Tongue (tissue), 2 donors: ENCODE results near the gene PARP16. TPM values are rescaled to one million over a fixed set of nuclear protein-coding genes. Genes with fewer than 3 reads are reported as not detected.
"Not testable (repeated sequence)": the region's sequence is repeated elsewhere in the genome, so short reads cannot be mapped to it uniquely, and the experiment has no call there.

ENCODE experiments used
- DNase-seq: peaks from one replicate; pipeline ENCODE4 v3.0.0-alpha.2; 2015
- total RNA-seq: library from RNA; depleted of rRNA; stranded (reverse); fragments of >200 nt; gene quantifications from one replicate; pipeline ENCODE4 v1.2.3, GENCODE V29; 2014

The PARP16 gene
- total RNA-seq, 1 donor from 2014 or later = 8.7 TPM

DNA sequence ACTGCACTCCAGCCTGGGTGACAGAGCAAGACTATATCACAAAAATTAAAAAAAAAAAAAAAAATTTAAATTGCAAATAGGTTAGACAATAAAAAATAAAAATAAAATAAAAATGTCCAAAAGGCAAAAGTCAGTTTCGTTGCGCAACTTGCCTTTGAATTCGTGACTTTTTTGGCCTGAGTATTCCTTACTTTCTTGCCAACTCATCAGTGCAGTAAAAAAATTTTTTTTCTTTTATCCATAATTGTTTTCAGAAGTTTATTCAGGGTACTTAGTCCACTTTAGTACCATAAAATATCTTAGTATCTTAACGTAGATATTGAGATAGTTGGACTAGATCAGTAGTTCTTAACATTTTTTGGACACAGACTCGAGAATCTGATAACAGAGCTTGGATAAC, 53.0 kb downstream of the PARP16 start:
- DNase-seq = no peak

DNA sequence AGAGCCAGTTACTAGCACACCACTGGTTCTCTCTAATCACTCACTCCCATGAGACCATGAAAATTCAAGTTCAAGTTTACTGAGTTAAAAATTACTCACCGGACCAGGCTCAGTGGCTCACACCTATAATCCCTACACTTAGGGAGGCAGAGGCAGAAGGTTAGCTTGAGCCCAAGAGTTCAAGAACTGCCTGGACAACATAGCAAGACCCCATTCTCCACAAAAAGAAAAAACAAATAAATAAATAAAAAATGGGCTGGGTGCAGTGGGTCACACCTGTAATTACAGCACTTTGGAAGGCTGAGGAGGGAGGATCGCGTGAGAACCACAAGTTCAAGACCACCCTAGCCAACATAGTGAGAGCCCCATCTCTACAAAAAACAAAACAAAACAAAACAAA, 54.2 kb downstream of the PARP16 start:
- no peak for DNase-seq

DNA sequence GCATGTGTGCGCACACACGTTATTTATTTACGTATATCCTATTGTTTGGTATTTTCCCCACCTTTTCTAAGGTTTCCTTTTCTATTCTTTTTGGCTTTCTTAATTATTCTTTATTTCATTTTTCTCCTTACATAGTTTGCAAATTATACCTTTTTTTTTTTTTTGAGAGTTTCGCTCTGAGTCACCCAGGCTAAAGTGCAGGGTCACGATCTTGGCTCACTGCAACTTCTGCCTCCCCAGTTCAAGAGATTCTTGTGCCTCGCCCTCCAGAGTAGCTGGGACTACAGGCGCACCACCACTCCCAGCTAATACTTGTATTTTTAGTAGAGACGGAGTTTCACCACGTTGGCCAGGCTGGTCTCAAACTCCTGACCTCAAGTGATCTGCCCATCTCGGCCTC, 55.4 kb downstream of the PARP16 start:
- no peak for DNase-seq

DNA sequence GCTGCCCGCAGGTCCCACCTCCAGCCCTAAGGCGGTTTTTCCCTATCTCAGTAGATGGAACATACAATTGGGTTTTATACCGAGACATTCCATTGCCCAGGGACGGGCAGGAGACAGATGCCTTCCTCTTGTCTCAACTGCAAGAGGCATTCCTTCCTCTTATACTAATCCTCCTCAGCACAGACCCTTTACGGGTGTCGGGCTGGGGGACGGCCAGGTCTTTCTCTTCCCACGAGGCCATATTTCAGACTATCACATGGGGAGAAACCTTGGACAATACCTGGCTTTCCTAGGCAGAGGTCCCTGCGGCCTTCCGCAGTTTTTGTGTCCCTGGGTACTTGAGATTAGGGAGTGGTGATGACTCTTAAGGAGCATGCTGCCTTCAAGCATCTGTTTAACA, 59.8 kb downstream of the PARP16 start:
- not testable (repeated sequence) for DNase-seq

DNA sequence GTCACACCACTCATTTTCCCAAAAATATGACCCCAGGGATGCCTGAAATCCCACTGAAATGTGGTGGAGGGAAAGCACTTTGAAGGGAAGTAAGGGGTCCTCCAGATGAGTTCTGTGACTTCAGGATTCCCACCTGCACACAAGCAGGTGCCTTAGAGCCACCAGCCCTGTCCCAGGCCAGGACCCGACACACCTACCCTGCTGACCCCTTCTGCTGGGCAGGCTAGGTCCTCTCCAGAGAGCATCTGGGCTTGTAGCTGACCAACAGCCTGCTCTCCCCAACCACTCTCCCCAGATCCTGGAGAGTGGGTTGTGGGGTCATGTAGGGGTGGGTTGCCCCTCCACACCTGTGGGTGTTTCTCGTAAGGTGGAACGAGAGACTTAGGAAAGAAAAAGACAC, 60.5 kb downstream of the PARP16 start:
- no peak for DNase-seq

DNA sequence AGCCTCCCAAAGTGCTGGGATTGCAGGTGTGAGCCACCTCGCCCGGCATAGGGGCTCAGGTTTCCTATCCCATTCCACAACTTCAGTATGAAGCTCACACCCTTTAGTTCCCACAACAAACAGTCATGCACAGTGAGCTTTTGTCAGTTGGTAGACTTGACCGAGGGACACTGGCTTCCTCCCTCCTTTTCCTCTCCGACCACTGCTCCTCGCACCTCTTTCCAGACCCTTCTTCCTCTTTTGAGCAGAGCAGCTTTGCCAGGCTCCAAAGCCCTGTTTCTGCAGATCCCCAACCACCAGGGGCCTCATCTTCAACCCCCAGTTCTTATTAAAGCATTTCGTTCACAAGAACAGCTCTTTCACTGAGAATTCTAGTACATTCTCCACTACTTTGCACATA, 62.7 kb downstream of the PARP16 start:
- DNase-seq = no peak

DNA sequence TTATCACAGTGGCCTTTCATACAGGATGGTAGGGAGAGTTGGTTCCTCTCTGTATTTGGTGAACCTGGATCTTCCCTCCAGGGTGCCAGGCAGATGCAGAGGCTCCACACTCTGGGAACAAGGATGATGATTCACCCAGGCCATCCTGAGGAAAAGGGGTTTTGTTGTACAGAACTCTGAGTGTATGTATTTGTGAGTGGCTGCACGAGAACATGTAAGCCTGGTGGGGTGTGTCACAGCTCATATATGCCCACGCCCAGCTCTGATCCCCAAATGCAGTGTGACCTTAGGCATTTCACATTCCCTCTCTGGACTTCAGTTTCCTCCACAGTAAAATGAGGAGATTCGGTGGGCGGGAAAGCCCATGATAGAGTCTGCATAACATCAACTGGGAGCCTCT, 63.8 kb downstream of the PARP16 start:
- no peak for DNase-seq

DNA sequence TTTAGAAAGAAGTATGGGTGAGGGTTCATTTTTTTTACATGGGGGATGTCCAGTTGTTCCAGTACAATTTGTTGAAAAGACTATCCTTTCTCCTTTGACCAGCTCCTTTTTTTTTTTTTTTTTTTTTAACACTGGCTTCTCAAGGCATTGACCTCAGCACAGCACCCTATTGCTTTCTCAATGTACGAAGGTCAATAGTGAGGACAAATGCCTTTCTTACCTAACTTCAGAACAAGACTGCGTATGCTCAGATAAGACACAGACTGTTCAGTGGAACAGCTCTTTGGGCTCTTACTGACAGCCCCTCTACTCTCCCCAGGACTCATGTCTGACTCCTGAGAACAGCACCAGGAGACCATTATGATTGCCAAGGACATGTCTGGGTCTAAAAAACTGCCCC, 65.0 kb downstream of the PARP16 start:
- no peak for DNase-seq

DNA sequence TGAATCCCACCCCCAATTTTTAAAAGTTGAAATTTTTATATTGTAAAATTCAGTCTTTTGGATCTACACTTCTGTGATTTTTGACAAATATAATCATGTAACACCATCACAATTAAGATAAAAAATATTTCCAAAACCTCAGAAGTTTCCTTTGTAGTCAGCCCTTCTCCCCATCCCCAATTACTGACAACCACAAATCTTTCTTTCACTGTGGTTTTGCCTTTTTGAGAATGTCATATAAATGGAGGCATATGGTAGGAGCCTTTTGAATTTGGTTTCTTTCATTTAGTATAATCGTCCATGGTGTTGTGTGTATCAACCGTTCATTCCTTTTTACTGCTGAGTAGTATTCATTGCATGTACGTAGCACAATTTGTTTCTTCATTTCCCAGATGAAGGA, 67.5 kb downstream of the PARP16 start:
- no peak for DNase-seq

DNA sequence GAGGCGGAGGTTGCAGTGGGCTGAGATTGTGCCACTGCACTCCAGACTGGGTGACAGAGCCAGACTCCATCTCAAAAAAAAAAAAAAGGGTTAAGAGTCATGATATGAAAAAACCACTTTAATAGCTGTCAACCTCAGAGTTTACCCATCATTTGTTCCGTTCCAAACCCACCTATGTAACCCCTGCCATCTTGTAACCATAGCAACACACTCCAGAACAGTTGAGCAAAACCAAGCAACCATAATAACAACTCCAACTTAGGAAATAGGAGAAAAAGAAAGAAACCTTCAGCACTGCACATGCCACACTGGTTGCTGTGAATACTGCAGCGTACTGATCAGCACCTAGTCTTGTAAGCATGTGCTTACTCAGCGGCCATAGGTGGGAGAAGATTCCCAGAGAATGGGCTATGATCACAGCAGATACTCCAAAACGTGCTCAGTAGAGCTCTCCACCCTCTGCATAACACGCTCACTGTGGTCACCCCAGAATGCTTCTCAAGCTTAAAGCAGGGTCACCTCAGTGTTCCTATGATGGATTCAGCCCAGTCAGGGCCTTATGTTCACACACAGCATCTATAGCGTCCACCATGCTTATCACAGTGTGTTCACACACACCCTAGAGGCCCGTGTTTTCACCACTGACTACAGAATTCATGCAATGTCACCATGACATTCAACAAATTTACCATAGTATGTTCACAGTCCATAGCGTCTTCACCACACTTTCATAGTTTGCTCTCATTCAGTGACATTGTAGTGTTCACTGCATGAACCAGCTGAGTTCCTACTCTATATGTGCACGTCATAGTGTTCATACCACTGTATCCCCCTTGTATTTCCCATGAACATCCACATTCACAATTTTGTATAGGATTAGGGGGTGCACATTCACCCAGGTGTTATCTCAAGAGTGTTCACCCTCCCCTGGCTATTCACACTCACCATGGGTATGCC, 68.9 kb downstream of the PARP16 start:
- DNase-seq = no peak

DNA sequence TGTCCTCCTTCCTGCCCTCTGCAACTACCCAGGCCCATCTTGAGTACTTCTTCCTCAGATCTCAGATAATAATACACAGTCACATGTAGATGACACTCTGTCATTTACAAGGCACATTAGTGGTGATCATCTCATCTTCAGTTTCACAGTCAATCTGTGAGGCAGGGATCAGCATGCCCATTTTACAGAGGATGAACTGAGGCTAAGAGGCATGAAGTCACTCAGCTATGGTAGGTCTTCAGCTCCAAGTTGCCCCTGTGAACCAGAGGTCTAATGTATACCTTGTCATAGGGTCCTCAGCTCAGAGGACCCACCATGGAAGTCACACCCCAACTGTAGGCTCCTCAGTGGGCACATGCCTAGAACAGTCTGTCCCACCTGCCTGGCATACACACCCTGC, 71.2 kb downstream of the PARP16 start:
- no peak for DNase-seq

DNA sequence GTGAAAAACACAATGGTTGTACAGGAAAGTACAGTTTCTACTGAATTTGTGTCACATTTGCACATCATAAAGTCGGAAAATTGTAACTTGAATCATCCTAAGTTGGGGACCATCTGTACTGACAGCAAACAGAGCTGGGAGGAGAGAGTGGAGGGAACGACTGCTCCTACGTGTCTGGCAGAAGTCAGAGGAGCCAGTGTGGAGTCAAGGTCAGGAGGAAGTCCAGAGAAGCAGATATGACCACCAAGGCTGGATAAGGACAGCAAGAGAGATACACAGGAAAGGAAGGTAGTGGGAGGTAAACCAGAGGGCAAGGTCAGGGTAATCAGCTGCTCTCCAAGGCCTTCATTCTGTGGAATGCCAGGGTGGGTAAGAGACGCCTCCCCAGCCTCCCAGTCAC, 72.7 kb downstream of the PARP16 start:
- no peak for DNase-seq

DNA sequence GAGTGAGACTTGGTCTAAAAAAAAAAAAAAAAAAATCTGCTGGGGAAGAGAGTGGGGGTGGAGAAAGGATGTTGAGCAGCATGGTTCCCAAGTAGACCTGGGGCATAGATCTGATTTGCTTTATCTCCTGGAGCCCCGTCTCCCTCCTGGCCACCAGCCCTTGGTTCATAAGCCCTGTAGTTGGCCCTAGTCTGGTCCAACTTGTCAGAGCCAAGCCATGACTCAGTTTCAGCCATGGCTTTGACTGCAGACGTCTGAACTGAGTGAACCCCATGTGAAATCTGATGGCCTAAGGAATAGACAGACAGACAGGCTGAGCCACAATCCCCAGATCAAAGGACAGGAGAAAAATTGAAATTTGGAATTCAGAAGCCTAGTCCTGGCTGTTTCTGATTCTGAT, 73.4 kb downstream of the PARP16 start:
- DNase-seq = no peak

DNA sequence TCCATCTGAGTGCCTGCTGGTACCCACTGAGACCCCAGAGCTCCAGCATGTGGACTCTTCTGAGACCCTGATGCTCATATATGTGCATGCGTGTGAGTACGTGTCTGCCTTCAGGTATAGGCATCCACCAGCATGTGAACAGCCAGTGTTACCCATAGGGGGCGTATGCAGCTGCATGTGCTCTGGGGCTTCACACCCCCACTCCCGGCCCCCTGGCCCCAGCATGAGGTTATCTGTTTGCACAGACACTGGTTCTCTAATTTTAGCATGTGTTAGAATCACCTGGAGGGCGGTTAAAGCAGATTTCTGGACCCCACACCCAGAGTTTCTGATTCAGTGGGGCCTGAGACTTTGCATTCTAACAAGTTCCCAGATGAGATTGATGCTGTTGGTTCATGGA, 74.6 kb downstream of the PARP16 start:
- DNase-seq = peak; percentile 35

DNA sequence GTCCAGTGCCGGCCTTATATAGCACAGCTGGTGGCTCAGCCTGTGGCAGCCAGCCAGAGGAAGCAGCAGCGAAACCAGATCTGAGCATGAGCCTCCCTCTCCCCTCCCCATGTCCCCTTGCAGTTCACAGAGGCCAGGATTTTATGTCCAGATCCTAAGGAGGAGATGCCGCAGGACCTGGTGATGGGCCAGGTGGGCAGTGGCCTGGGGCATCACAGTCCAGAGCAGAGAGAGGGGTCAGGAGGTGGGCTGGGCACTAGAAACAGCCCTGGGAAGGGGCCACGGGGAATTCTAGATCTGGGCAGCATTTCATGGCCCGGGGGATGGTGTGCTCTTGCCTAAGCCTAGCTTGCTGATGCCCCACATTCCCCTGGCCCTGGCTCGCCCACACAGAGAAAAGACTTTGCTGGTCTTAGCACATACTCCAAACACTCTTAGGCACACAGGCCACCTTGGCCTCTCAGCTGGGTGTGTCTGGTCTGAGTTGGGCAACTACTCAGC, 75.2 kb downstream of the PARP16 start:
- DNase-seq = peak; percentile 93

DNA sequence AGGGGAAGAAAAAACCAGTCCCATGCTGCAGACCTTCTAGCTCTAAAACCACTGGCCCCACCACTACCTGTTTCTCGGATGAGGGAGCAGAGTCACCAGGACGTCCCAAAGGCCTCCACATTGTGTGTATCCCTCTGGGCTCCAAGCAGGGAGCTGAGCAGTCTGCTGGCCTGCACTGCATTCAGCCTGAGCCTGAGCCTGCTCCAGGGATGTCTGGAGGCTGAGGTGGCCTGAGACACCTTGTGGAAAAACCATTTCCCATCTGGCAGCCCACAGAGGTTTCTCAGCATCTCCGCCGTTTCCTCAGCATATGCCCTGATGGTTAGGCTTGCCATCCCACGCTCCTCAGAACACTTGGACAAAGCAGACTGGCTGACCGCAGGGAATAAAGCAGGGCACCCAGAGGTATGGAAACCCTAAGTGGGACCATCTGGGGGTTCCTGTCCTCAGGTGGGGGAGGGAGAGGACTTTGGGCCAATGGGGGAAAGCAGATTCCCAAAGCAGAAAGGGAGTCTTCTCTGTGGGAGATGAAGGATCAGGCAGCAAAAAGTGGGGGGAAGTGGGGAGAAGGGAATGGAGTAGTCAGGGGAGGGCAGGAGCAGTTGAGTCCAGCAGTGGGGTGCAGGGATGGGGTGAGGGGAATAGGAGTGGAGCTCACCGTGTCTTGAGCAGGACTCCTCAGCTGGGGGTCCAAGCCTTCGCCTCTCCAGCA, 75.8 kb downstream of the PARP16 start, which contains the start of gene CILP:
Gene CILP (minus strand): TSS at position 704 of the 712 bp plus-strand sequence. CDS start 1,718 bp downstream, outside the sequence.
- DNase-seq = no peak

DNA sequence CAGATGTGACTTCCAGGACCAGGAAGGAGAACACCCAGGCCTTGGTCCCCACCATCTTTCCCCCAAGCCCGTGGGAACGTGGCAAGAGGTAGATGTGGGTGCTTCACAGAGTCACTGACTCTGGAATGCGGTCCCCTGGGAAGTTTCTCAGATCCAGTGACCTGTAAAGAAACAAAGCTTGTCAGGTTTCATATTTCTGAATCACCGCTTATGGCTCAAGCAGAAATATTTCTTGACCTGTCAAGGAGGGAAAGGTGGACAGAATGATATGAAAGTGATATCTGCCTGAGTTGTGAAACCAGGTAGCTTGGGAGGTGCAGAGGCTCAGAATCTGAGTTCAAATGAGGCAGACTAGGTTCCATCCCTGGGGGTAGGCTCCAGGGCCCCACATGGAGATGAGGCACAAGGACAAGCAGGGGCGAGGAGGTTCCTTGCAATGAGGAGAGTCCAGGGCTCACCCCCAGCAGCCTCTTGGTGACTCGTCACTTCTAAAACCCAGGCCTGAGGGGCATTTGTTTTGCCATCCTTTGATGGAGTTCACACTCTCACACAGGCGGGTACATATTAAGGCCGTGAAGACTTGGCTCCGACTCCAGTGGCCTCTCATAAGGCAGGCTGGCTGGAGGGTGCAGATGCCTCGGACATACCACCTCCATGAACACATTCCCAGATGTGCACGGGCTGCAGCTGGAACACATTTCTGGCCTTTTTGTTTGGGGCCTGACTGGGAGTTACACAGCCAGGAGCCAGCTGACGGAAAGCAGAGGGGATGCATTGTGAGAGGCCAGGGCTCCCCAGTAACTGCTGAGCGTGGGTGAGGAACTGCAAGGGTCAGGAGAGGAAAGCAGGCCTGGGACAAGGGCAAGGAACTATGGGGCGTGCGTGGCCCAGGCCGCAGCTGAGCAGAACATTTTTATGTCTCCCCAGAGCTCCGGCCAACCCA, 76.7 kb downstream of the PARP16 start:
- DNase-seq = peak; percentile 72

DNA sequence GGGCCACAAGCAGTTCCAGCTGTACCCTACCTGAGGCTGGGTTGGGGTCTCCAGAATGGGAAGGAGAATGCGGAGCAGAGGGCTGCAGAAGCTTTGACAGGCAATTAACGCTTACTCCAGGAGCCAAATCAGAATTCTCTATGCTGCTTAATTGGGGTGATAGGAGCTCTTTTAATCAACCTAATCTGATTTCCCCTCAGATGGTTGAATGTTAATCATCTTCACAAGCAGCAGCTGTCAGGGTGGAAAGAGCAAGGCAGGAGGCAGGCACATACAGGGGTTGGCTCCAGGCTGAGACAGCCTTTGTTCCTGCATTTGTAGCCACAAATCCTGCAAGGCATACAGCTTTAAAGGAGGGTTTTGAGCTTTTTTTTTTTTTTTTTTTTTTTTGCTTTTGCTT, 78.0 kb downstream of the PARP16 start:
- no peak for DNase-seq
